Activated naive CD8-positive, alpha-beta T cell (primary cell): ENCODE measurements around the gene ARSB.

Experiments used
- H3K27ac Mint-ChIP-seq: one replicate; pipeline ENCODE4 v1.8.0; 2021; ENCODE audit warnings: mixed read lengths
- H3K27me3 Mint-ChIP-seq: one replicate; pipeline ENCODE4 v1.8.0; 2021; ENCODE audit warnings: mixed read lengths
- H3K36me3 Mint-ChIP-seq: one replicate; pipeline ENCODE4 v1.8.0; 2021; ENCODE audit warnings: mixed read lengths
- H3K4me1 Mint-ChIP-seq: one replicate; pipeline ENCODE4 v1.8.0; 2021; ENCODE audit warnings: low read depth, mixed read lengths
- H3K4me3 Mint-ChIP-seq: one replicate; pipeline ENCODE4 v1.8.0; 2021; ENCODE audit warnings: mild to moderate bottlenecking, mixed read lengths
- H3K9me3 Mint-ChIP-seq: one replicate; pipeline ENCODE4 v1.8.0; 2021; ENCODE audit warnings: low read depth, mixed read lengths

Gene ARSB

DNA sequence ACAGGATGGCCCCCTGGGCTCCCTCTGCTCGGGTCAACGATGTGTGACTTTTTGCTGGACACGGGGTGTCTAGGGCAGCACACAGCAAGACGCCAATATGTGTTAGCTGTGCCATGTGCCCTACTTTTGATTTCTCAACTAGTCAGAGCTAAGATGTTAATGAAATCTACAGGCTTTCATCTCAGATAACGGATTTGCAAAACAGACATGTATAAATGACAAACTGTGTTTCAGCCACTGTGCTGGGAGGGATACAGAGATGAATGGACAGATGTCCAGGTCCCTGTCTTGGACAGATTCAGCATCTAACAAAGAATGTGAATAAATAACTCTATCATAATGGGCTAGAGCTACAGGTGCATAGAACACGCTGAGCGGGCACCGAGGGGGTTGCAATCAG, 176.3 kb downstream of the ARSB start:
- Mint-ChIP-seq H3K27me3 (no peaks in the 10 kb centered on the region), H3K9me3 (no peaks in the 10 kb centered on the region), H3K4me1 (no peaks in the 10 kb centered on the region), H3K36me3 (peaks cover 14% of the 10 kb centered on the region), H3K4me3 (no peak overlapping the region), H3K27ac (no peak overlapping the region)

DNA sequence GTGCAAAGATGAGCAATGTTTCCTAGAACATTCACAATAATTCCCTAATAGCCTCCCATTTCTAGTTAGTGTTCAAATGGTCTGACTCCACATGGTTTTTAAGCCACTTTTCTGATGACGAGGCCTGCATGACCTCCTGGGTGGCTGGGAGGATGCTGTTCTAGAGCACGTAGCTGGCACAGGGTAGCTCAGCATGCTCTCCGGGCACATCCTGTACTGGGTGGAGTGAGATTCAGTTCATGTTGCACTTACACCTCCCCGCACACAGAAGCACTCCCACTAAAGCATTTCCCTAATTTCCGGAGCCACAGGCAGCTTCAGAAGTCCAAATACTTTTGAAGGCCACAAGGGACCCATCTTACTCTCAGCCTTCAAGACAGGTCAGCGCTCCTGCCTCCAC, 176.7 kb downstream of the ARSB start:
- no peak overlapping the region for H3K4me3 Mint-ChIP-seq
- no peaks in the 10 kb centered on the region for H3K9me3 Mint-ChIP-seq
- H3K27me3 Mint-ChIP-seq: no peaks in the 10 kb centered on the region
- no peak overlapping the region for H3K27ac Mint-ChIP-seq
- H3K4me1 Mint-ChIP-seq: no peaks in the 10 kb centered on the region
- peaks cover 14% of the 10 kb centered on the region for H3K36me3 Mint-ChIP-seq

GRCh38 chr5:78806544-78806943, 178.6 kb downstream of the ARSB start:
- Mint-ChIP-seq H3K4me3 (no peak overlapping the region), H3K9me3 (peaks cover 7% of the 10 kb centered on the region), H3K4me1 (no peaks in the 10 kb centered on the region), H3K27me3 (no peaks in the 10 kb centered on the region), H3K36me3 (peaks cover 22% of the 10 kb centered on the region), H3K27ac (no peak overlapping the region)

DNA sequence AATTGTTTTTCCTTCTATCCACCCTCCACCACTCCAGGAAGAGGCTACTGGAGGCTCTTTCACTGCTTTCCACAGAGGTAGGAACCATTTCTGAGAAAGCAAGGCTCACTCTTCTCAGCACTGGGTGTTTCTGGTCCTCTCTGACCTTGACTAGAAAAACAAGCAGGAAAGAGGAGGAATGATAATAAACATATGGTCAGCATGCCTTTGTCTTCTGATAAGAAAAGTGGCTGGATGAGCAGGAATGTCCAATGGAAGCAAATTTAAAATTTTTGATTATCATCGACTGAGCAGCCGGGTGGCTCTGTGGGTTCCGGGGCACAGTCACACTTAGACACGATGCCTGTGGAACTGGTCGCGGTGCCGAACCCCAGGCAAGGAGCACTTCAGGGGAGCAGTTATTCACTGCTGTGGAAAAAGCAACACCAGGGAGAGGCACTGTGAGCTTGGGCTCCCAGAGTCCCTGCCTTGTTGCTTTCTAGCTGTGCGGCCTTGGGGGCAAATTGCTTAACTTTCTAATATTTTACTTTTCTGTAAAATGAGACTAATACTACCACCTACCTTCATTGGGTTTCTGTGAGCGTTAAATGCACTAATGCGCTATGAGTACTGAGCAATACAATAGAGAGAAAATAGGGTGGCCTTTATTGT, 179.5 kb downstream of the ARSB start:
- Mint-ChIP-seq H3K27ac (no peak overlapping the region), H3K36me3 (peaks cover 29% of the 10 kb centered on the region), H3K27me3 (no peaks in the 10 kb centered on the region), H3K9me3 (peaks cover 14% of the 10 kb centered on the region), H3K4me1 (no peaks in the 10 kb centered on the region), H3K4me3 (no peak overlapping the region)

DNA sequence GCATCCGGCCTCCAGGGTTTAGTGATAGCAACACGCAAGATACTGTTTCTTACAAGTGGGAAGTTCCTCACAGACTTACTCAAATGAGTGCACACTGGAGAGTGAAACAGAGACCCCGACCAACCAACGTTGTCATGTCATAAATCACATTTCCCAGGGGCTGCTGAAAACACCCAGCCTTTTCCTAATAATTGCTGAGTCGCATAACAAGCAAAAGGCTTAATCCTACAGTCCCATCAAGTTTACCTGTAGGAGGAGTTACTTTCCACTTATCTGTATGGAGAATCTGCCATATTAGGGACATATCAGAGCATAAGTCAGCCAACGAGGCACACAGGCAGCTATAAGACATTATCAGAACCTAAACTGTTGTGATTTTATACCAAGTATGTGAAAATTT, 180.1 kb downstream of the ARSB start:
- H3K9me3 Mint-ChIP-seq: peaks cover 14% of the 10 kb centered on the region
- H3K27ac Mint-ChIP-seq: no peak overlapping the region
- H3K27me3 Mint-ChIP-seq: no peaks in the 10 kb centered on the region
- no peak overlapping the region for H3K4me3 Mint-ChIP-seq
- peaks cover 30% of the 10 kb centered on the region for H3K36me3 Mint-ChIP-seq
- H3K4me1 Mint-ChIP-seq: no peaks in the 10 kb centered on the region

- Mint-ChIP-seq H3K4me1 (no peaks in the 10 kb centered on the region), H3K36me3 (peaks cover 31% of the 10 kb centered on the region), H3K4me3 (no peak overlapping the region), H3K27ac (no peak overlapping the region), H3K27me3 (no peaks in the 10 kb centered on the region), H3K9me3 (peaks cover 14% of the 10 kb centered on the region)
Measured at GRCh38 chr5:78803941-78804340, 181.2 kb downstream of the ARSB start.

DNA sequence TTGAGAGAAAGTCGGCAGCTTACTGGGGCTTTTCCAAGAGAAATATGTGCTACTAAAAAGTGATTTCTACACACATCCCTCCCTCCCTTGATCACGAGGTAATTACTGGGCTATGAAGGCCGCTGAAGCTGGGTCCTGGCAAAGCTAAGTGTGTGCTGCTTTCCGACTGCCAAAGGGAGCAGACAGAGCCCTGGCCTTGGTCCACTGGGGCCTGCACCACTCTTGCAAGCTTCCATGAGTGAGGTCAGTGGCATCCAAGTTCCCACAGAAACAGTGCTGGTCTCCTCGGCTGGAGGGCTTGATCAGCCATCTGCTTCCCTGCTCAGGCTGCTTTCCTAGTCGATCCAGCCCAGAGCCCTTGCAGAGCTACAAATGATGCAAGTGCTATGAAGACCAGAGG, 181.8 kb downstream of the ARSB start:
- Mint-ChIP-seq H3K27me3 (no peaks in the 10 kb centered on the region), H3K9me3 (peaks cover 14% of the 10 kb centered on the region), H3K27ac (no peak overlapping the region), H3K4me1 (no peaks in the 10 kb centered on the region), H3K36me3 (peaks cover 30% of the 10 kb centered on the region), H3K4me3 (no peak overlapping the region)

DNA sequence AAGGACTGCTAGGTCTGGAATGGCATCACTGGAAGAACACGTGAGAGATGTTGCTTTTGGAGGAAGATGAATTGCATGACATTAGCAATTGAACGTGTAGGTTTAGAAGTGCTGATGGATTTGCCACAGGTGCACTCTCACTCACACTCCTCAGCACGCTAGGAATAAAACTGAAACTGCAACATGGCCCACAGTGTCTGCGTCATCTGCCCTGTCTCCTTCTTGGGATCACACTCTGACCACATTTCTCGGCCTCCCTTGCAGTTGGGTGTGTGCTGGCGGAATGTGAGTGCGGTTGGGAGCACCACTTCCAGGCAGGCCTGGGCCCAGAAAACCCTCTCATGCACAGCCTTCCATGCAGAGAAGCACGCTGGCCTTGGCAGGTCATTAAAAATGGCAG, 183.7 kb downstream of the ARSB start:
- H3K4me3 Mint-ChIP-seq: no peak overlapping the region

GRCh38 chr5:78799266-78800017, 185.7 kb downstream of the ARSB start:
- H3K36me3 Mint-ChIP-seq: peaks cover 28% of the 10 kb centered on the region

More for the DNA sequence above, 183.7 kb downstream of the ARSB start:
- H3K27ac Mint-ChIP-seq: no peak overlapping the region
- H3K4me1 Mint-ChIP-seq: peaks cover 2% of the 10 kb centered on the region
- H3K27me3 Mint-ChIP-seq: no peaks in the 10 kb centered on the region
- H3K36me3 Mint-ChIP-seq: peaks cover 29% of the 10 kb centered on the region
- H3K9me3 Mint-ChIP-seq: peaks cover 14% of the 10 kb centered on the region

DNA sequence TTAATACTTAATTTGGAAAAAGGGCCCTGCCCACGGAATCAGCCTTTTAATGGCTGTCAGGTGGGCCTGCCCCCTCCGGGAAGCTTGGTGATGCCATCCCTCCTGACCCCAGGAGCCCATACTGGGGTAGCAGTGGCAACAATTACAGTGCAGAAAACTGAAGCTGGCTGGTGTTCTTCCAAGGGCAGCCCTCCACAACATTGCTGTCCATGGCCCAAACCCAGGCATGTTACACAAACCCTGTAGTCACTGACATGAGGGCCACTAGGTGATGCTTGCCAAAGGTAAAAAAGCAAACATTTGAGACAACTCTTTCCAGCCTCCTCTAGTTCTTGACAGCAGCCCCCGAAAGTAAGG, 186.5 kb downstream of the ARSB start:
- Mint-ChIP-seq H3K36me3 (peaks cover 28% of the 10 kb centered on the region), H3K4me1 (peaks cover 5% of the 10 kb centered on the region), H3K9me3 (peaks cover 14% of the 10 kb centered on the region), H3K4me3 (no peak overlapping the region), H3K27me3 (no peaks in the 10 kb centered on the region), H3K27ac (no peak overlapping the region)

More at GRCh38 chr5:78799266-78800017, 185.7 kb downstream of the ARSB start:
- Mint-ChIP-seq H3K27ac (no peak overlapping the region), H3K4me1 (peaks cover 5% of the 10 kb centered on the region), H3K27me3 (no peaks in the 10 kb centered on the region), H3K9me3 (peaks cover 14% of the 10 kb centered on the region), H3K4me3 (no peak overlapping the region)

DNA sequence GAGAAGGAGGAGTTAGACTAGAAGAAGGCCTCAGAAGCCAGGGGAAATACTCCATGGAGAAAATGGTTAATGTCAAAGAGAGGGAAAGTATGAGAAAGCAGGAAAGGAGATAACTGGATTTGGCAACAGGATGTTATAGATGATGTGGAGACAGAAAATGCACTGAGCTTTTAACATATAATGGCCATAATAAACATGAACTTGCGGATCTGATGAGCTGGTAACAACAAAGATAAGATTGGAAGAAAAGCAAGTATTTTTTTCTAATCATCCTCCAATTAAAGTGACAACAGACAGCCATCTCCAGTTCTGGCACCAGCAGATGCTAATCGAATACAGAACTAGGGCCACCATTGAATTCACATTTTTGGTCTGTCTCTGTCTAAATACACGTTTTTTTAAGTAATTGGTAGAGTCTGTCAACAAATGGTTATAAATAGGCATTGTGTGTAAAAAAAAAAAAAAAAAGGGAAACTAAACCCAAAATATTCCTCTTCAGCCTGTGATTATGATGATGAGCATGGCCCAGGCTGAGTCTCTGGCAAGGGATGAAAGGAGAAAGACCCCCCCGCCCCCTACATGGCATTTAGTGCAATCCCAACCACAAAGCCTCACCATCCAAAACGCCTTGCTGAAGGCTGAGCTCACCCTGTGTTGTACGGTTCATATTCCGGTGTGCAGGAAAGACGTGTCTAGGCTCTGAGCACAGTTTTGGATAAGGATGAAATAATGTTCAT, 187.0 kb downstream of the ARSB start:
- peaks cover 5% of the 10 kb centered on the region for H3K4me1 Mint-ChIP-seq
- no peak overlapping the region for H3K27ac Mint-ChIP-seq
- H3K9me3 Mint-ChIP-seq: peaks cover 14% of the 10 kb centered on the region
- H3K27me3 Mint-ChIP-seq: no peaks in the 10 kb centered on the region
- H3K4me3 Mint-ChIP-seq: no peak overlapping the region
- peaks cover 28% of the 10 kb centered on the region for H3K36me3 Mint-ChIP-seq

- H3K4me1 Mint-ChIP-seq: peaks cover 5% of the 10 kb centered on the region
- H3K4me3 Mint-ChIP-seq: no peak overlapping the region
- H3K27ac Mint-ChIP-seq: no peak overlapping the region
- H3K27me3 Mint-ChIP-seq: no peaks in the 10 kb centered on the region
- peaks cover 11% of the 10 kb centered on the region for H3K36me3 Mint-ChIP-seq
- H3K9me3 Mint-ChIP-seq: peaks cover 1% of the 10 kb centered on the region
Measured at GRCh38 chr5:78795757-78796156, 189.4 kb downstream of the ARSB start.

- Mint-ChIP-seq H3K27ac (no peak overlapping the region), H3K36me3 (peaks cover 9% of the 10 kb centered on the region), H3K4me1 (peaks cover 5% of the 10 kb centered on the region), H3K27me3 (no peaks in the 10 kb centered on the region), H3K9me3 (no peaks in the 10 kb centered on the region), H3K4me3 (no peak overlapping the region)
Measured at GRCh38 chr5:78794693-78795215, 190.4 kb downstream of the ARSB start.

DNA sequence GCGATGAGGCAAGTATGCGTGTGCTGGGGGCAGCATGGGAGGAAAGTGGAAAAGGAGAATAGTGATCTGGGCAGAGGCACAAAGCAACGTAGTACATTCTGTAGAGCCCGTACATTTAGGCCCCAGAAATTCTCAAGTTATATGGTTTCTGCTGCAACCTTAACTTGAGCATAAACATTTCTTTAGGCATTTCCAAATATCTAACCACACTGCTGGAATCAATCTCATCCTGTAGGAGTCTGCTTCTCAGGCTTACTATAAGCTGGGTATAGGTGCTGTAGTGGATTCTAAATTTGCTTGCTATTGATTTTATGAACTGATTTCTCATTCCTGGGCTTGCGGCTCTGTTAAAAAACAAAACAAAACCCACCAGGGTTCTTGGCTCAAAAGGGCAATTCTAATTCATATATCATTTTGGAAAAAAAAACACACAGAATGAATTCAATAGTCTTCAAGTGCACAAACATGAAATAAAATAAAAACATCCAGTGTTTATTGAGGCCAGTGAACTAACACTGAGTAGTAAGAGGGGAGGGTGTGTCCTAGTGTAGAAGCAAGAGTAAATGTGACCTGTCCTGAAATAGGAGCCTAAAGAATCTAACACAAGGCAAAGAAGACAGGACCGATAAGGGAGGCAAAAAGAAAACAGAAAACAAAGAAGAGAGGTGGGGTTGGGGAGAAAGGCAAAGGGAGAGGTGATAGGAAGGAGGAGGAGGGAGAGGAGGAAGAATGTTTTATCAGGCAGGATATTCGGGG, 191.0 kb downstream of the ARSB start:
- H3K27me3 Mint-ChIP-seq: no peaks in the 10 kb centered on the region
- H3K4me3 Mint-ChIP-seq: no peak overlapping the region
- peaks cover 6% of the 10 kb centered on the region for H3K36me3 Mint-ChIP-seq
- peaks cover 5% of the 10 kb centered on the region for H3K4me1 Mint-ChIP-seq
- no peak overlapping the region for H3K27ac Mint-ChIP-seq
- no peaks in the 10 kb centered on the region for H3K9me3 Mint-ChIP-seq
